HCT116 (cell line): Measurements from ENCODE around the gene NAMPT. TPM values are rescaled to one million over a fixed set of nuclear protein-coding genes. Genes with fewer than 3 reads are reported as not detected.

Experiments used
- ATAC-seq: fragments of 200-7000 bp; cut with Tn5 transposase; 2 replicates; pipeline ENCODE4 v1.9.1; 2020; ENCODE audit warnings: mild to moderate bottlenecking, moderate library complexity
- BruUV-seq: library from RNA; stranded (reverse); fragments of 400-500 nt; replicated peaks from 2 replicates; lab custom pipeline; 2021; lab: Mats Ljungman, UMichigan
- CTCF ChIA-PET: fragments of 300-600 bp; sonication (Branson Sonifier 250); formaldehyde crosslinking; loops from one replicate; lab custom pipeline; 2021; ENCODE audit warnings: antibody characterized with exemption; lab: Charles Lee
- POLR2A ChIA-PET: fragments of 300-600, 350-600 bp; sonication (Branson Sonifier 250); formaldehyde crosslinking; loops from one replicate; lab custom pipeline; 2021; ENCODE audit warnings: antibody characterized with exemption; lab: Charles Lee
- RAD21 ChIA-PET, 2 experiments: fragments of 300-600 bp; sonication (Branson Sonifier 250); formaldehyde crosslinking; loops; one replicate each; lab custom pipeline; 2023; ENCODE audit warnings: low total read pairs in 2 of 2; ENCODE audit not compliant: uncharacterized antibody in 2 of 2, unreplicated experiment in 2 of 2, low non-redundant PET in 1 of 2; lab: Charles Lee
- DNase-seq: peaks from one replicate; pipeline ENCODE4 v3.0.0-alpha.2; 2010; ENCODE audit warnings: low read depth, low spot score
- H2AFZ ChIP-seq: fragments of 200-600 bp; shearing (Covaris generic), sonication (generic); 2 replicates; pipeline ENCODE4 v1.6.1; 2017; ENCODE audit warnings: low read depth, mixed run types, mixed read lengths, antibody characterized with exemption, low read length; ENCODE audit not compliant: poor library complexity, severe bottlenecking
- H3K27ac ChIP-seq: 2 replicates; pipeline ENCODE4 v1.5.1; 2012; ENCODE audit warnings: low read depth, low read length
- H3K27me3 ChIP-seq: fragments of 200-600 bp; sonication (generic); 2 replicates; pipeline ENCODE4 v1.6.1; 2016; ENCODE audit warnings: mixed run types, low read length, mixed read lengths; ENCODE audit not compliant: insufficient read depth
- H3K36me3 ChIP-seq, 2 experiments: fragments of 200-500 bp in 1 of 2; fragments of 200-600 bp in 1 of 2; sonication (Bioruptor generic) in 1 of 2; sonication (generic) in 1 of 2; 2 replicates each; pipeline versions ENCODE4 v1.5.1 to v1.6.1; 2014 to 2016; ENCODE audit warnings: low read length in 2 of 2, inconsistent platforms in 1 of 2, mixed read lengths in 1 of 2, mixed run types in 1 of 2; ENCODE audit not compliant: insufficient read depth in 2 of 2, control insufficient read depth in 1 of 2
- H3K4me1 ChIP-seq, 2 experiments: fragments of 200-600 bp in 1 of 2; sonication (generic) in 1 of 2; 2 replicates each; pipeline versions ENCODE4 v1.5.1 to v1.6.1; 2012 to 2017; ENCODE audit warnings: low read length in 2 of 2, inconsistent platforms in 1 of 2, mild to moderate bottlenecking in 1 of 2, mixed read lengths in 1 of 2, mixed run types in 1 of 2, moderate library complexity in 1 of 2; ENCODE audit not compliant: insufficient read depth in 2 of 2, control insufficient read depth in 1 of 2
- H3K4me2 ChIP-seq: fragments of 200-600 bp; sonication (generic); 2 replicates; pipeline ENCODE4 v1.6.1; 2017; ENCODE audit warnings: mixed run types, low read length, mixed read lengths
- H3K4me3 ChIP-seq, 2 experiments: fragments of 200-600 bp in 1 of 2; sonication (generic) in 1 of 2; replicated peaks in 1 of 2; 2 replicates each; pipeline ENCODE4 v1.5.1; 2011 to 2016; ENCODE audit warnings: low read length in 2 of 2, control low read depth in 1 of 2, low read depth in 1 of 2, mild to moderate bottlenecking in 1 of 2, mixed read lengths in 1 of 2, mixed run types in 1 of 2
- H3K79me2 ChIP-seq: fragments of 200-600 bp; sonication (generic); 2 replicates; pipeline ENCODE4 v1.6.1; 2017; ENCODE audit warnings: mild to moderate bottlenecking, mixed run types, low read length, moderate library complexity, mixed read lengths; ENCODE audit not compliant: insufficient read depth
- H3K9ac ChIP-seq: fragments of 200-600 bp; sonication (generic); 2 replicates; pipeline ENCODE4 v1.6.1; 2016; ENCODE audit warnings: low read length, mixed read lengths
- H3K9me2 ChIP-seq: fragments of 200-600 bp; sonication (generic), shearing (Covaris generic); 2 replicates; pipeline ENCODE4 v1.6.1; 2017; ENCODE audit warnings: mixed run types, mild to moderate bottlenecking, moderate library complexity; ENCODE audit not compliant: insufficient read depth
- H3K9me3 ChIP-seq, 2 experiments: fragments of 200-500 bp in 1 of 2; fragments of 200-600 bp in 1 of 2; sonication (Bioruptor generic) in 1 of 2; sonication (generic) in 1 of 2; 2 replicates each; pipeline ENCODE4 v1.6.1; 2014 to 2017; ENCODE audit warnings: low read length in 2 of 2, mixed read lengths in 2 of 2, inconsistent platforms in 1 of 2, low read depth in 1 of 2, mild to moderate bottlenecking in 1 of 2, mixed run types in 1 of 2, moderate library complexity in 1 of 2; ENCODE audit not compliant: control insufficient read depth in 1 of 2, insufficient read depth in 1 of 2
- H4K20me1 ChIP-seq: fragments of 200-600 bp; sonication (generic), shearing (Covaris generic); 2 replicates; pipeline ENCODE4 v1.6.1; 2017; ENCODE audit warnings: mixed run types, mild to moderate bottlenecking, moderate library complexity; ENCODE audit not compliant: insufficient read depth
- CBX3 ChIP-seq: IDR thresholded peaks from 2 replicates; pipeline ENCODE4 v1.6.1; 2012; ENCODE audit warnings: low read depth
- CEBPB ChIP-seq: IDR thresholded peaks from 2 replicates; pipeline ENCODE4 v1.6.1; 2012; ENCODE audit warnings: low read depth
- CTCF ChIP-seq, 3 experiments: fragments of 200-600 bp in 1 of 3; sonication (generic) in 1 of 3; IDR thresholded peaks in 2 of 3; conservative IDR thresholded peaks in 1 of 3; 2 replicates each; pipeline ENCODE4 v1.5.1; 2012 to 2017; ENCODE audit warnings: low read depth in 2 of 3, low read length in 2 of 3, antibody characterized with exemption in 1 of 3, borderline replicate concordance in 1 of 3, control low read depth in 1 of 3, mild to moderate bottlenecking in 1 of 3, mixed read lengths in 1 of 3, mixed run types in 1 of 3, moderate library complexity in 1 of 3; ENCODE audit not compliant: insufficient read depth in 1 of 3
- EGR1 ChIP-seq: IDR thresholded peaks from 2 replicates; pipeline ENCODE4 v1.6.1; 2012; ENCODE audit warnings: low read depth
- ELF1 ChIP-seq: IDR thresholded peaks from 2 replicates; pipeline ENCODE4 v1.6.1; 2012; ENCODE audit warnings: low read depth, borderline replicate concordance
- EZH2 ChIP-seq: fragments of 200-600 bp; sonication (generic); IDR thresholded peaks from 2 replicates; pipeline ENCODE4 v1.6.1; 2017; ENCODE audit warnings: antibody characterized with exemption, mixed run types
- FOSL1 ChIP-seq: IDR thresholded peaks from 2 replicates; pipeline ENCODE4 v1.6.1; 2012; ENCODE audit warnings: low read depth
- JUND ChIP-seq: IDR thresholded peaks from 2 replicates; pipeline ENCODE4 v1.6.1; 2012
- MAX ChIP-seq: IDR thresholded peaks from 2 replicates; pipeline ENCODE4 v1.6.1; 2012
- POLR2AphosphoS5 ChIP-seq: IDR thresholded peaks from 2 replicates; pipeline ENCODE4 v1.6.1; 2011; ENCODE audit warnings: mild to moderate bottlenecking, low read depth, low read length, moderate library complexity
- SIN3A ChIP-seq: IDR thresholded peaks from 2 replicates; pipeline ENCODE4 v1.6.1; 2012; ENCODE audit warnings: low read depth
- TCF7L2 ChIP-seq: IDR thresholded peaks from 2 replicates; pipeline ENCODE4 v1.7.0; 2011; ENCODE audit warnings: borderline replicate concordance, inconsistent platforms; ENCODE audit not compliant: insufficient read depth, insufficient read length; ENCODE audit errors: extremely low read depth
- YY1 ChIP-seq: IDR thresholded peaks from 2 replicates; pipeline ENCODE4 v1.6.1; 2011; ENCODE audit warnings: low read length, low read depth, moderate library complexity, mild to moderate bottlenecking; ENCODE audit not compliant: insufficient replicate concordance; ENCODE audit errors: extremely low read depth
- ZBTB33 ChIP-seq: IDR thresholded peaks from 2 replicates; pipeline ENCODE4 v1.6.1; 2011; ENCODE audit warnings: mild to moderate bottlenecking, low read length, moderate library complexity; ENCODE audit not compliant: insufficient replicate concordance; ENCODE audit errors: extremely low read depth
- ZNF274 ChIP-seq: fragments of 200-500 bp; sonication (Bioruptor generic); IDR thresholded peaks from 2 replicates; pipeline ENCODE4 v1.6.1; 2014; ENCODE audit warnings: mild to moderate bottlenecking, low read depth, low read length, inconsistent platforms
- intact Hi-C: fragments of 100-400 bp; cut with micrococcal nuclease; formaldehyde crosslinking; loops from 2 replicates; pipeline ENCODE4 v1.10.0; 2022
- total RNA-seq: library from RNA; stranded (reverse); gene quantifications from one replicate; pipeline ENCODE4 v1.2.1, GENCODE V29; 2021; ENCODE audit not compliant: unreplicated experiment

The NAMPT gene
- total RNA-seq, 1 experiment from 2014 or later, result 113 TPM

- intact Hi-C loops, result no loop called here
- no peak overlapping the region for H3K4me2 ChIP-seq
- no peak overlapping the region for H3K9ac ChIP-seq
- ChIA-PET POLR2A (no interaction called here), CTCF (no interaction called here), RAD21 (no interaction called here)
- BruUV-seq, result no TSS peak
- no peaks in the 10 kb centered on the region for H4K20me1 ChIP-seq
- H3K4me3 ChIP-seq, result no peak overlapping the region
- peaks cover 8 to 31% of the 10 kb centered on the region in 2 experiments for H3K36me3 ChIP-seq
- H2AFZ ChIP-seq, result no peak overlapping the region
- H3K9me2 ChIP-seq, result no peaks in the 10 kb centered on the region
- no peaks in the 10 kb centered on the region for H3K79me2 ChIP-seq
- TF ChIP-seq YY1 (no peak), EGR1 (no peak), MAX (no peak), JUND (no peak), ZNF274 (no peak), SIN3A (no peak), CBX3 (no peak), POLR2AphosphoS5 (no peak), FOSL1 (no peak), ELF1 (no peak), EZH2 (no peak), ZBTB33 (no peak), TCF7L2 (no peak), CTCF (IDR thresholded peaks at IDR 0.05 in 2 of 3, conservative IDR thresholded peaks at IDR 0.05 in 1 of 3; ENCODE audit: borderline replicate concordance in 1 of 3, insufficient read depth in 1 of 3, low read depth in 2 of 3, low read length in 2 of 3) (no peak), CEBPB (no peak)
- H3K27me3 ChIP-seq, result no peaks in the 10 kb centered on the region
- H3K9me3 ChIP-seq, result no peaks in the 10 kb centered on the region
- DNase-seq, result no peak
- no peak for ATAC-seq
- H3K4me1 ChIP-seq, result no peaks in the 10 kb centered on the region
- no peak overlapping the region for H3K27ac ChIP-seq
Measured at GRCh38 chr7:106246902-106247711, 37.7 kb downstream of the NAMPT start.
